Right atrium auricular region (tissue), 2 donors: ENCODE measurements around the gene EGLN3. TPM values are rescaled to one million over a fixed set of nuclear protein-coding genes. Genes with fewer than 3 reads are reported as not detected.

Experiments
- DNase-seq: peaks from one replicate; pipeline ENCODE4 v3.0.0-alpha.2; 2019; ENCODE audit warnings: low spot score
- H3K27ac ChIP-seq, 2 donors: fragments of 200-600 bp; sonication (generic); 1 replicate in 1 of 2; 2 replicates in 1 of 2; pipeline ENCODE4 v1.5.1; 2016 to 2019
- H3K27me3 ChIP-seq, 2 donors: fragments of 200-600 bp; sonication (generic); one replicate each; pipeline versions ENCODE4 v1.5.1 to v1.6.0; 2017 to 2019
- H3K36me3 ChIP-seq: fragments of 200-600 bp; sonication (generic); one replicate; pipeline ENCODE4 v1.5.1; 2016
- H3K4me1 ChIP-seq, 2 donors: fragments of 200-600 bp; sonication (generic); one replicate each; pipeline versions ENCODE4 v1.5.1 to v1.6.0; 2017 to 2019
- H3K4me3 ChIP-seq, 2 donors: fragments of 200-600 bp; sonication (generic); 1 replicate in 1 of 2; 2 replicates in 1 of 2; pipeline ENCODE4 v1.5.1; 2017 to 2019; ENCODE audit warnings: mild to moderate bottlenecking in 1 of 2, moderate library complexity in 1 of 2
- H3K9me3 ChIP-seq, 2 donors: fragments of 200-600 bp; sonication (generic); one replicate each; pipeline ENCODE4 v1.5.1; 2019
- CTCF ChIP-seq, 2 donors: fragments of 200-600 bp; sonication (generic); IDR thresholded peaks; one replicate each; pipeline ENCODE4 v1.5.1; 2019; ENCODE audit warnings: antibody characterized with exemption in 2 of 2
- total RNA-seq, 2 donors: library from RNA; depleted of rRNA; stranded (reverse); fragments of >200 nt; gene quantifications; one replicate each; pipeline ENCODE4 v1.1.0, GENCODE V29; 2016

EGLN3 gene
- total RNA-seq, 2 donors from 2014 or later, result 35.5 to 122 TPM

DNA sequence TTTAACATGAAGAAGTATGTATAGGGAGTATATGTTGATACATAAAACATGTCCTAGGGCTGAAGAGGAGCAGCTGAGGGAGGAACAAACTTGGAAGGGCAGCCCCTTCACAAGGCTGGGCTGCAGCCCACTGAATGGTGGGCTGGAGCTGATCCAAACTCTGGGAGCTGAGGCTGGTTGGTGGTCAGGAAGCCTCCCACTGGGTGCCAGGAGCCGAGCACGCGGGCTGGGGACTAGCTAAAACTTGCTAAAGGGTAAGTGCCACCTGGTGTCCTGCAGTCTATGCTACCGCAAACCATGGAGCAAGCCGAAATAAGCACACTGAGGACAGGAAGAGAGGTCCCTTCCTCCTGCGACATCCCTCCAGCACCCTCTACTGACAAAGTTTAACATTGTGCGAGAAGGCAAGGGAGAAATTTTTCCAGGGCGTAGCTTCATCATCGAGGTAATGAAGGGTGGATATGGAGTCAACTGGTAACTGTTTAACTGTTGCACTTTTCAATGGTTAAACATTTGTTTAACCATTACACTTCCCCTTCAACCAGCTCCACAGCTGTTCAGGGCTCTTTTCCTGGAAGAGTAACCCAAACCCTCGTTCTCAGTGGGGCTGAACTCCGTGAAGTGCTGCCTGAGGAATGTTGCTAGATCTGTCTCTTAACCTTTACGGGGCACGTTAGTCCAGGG lies 42.2 kb downstream of the EGLN3 start:
- Histone ChIP-seq H3K4me1 (no peaks in the 10 kb centered on the region), H3K27ac (no peak overlapping the region), H3K27me3 (no peaks in the 10 kb centered on the region), H3K4me3 (no peak overlapping the region), H3K9me3 (no peaks in the 10 kb centered on the region), H3K36me3 (no peaks in the 10 kb centered on the region)
- no peak for TF ChIP-seq CTCF (IDR thresholded peaks at IDR 0.05)
- no peak for DNase-seq

DNA sequence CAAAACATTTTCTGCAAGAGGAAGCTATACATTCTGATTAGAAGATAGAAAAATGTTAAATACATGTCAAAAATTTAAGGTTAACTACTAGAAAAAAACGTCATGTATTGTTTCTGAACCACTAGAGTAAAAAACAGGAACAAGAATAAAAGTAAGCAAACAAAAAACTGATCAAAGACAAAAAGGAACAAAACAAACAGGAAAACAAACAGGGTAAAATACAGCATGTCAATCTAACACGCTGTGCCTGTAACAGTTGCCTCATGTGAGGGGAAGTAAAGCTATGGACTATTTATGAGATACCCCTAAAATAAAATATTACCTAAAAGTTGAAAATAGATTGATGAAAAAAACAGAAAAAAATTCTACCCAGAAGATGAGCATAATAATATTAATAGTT lies 43.9 kb downstream of the EGLN3 start:
- no peaks in the 10 kb centered on the region for H3K9me3 ChIP-seq
- no peaks in the 10 kb centered on the region for H3K4me1 ChIP-seq
- no peak for TF ChIP-seq CTCF (IDR thresholded peaks at IDR 0.05)
- H3K4me3 ChIP-seq, result no peak overlapping the region
- H3K36me3 ChIP-seq, result no peaks in the 10 kb centered on the region
- no peak for DNase-seq
- H3K27me3 ChIP-seq, result no peaks in the 10 kb centered on the region
- H3K27ac ChIP-seq, result no peak overlapping the region

DNA sequence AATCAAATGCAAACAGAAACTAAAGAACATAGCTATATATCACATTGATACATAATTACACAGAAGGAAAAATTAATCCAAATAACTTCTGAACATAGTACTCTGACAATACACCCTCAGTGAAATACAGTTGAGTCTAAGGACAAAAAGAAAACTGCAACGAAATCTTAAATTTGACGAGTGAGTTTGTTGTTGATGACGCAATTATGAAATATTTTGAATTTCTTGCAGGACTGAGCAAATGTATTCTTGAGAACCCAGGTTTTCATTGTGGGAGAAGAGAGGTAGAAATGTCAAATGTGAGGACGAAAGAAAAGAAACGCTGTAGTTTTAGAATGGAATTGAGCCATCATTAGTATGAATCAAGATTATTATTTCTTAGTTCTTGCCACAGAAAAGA lies 46.3 kb downstream of the EGLN3 start:
- H3K36me3 ChIP-seq, result no peaks in the 10 kb centered on the region
- H3K27ac ChIP-seq, result no peak overlapping the region
- H3K4me1 ChIP-seq, result no peaks in the 10 kb centered on the region
- H3K27me3 ChIP-seq, result no peaks in the 10 kb centered on the region
- TF ChIP-seq CTCF (IDR thresholded peaks at IDR 0.05), result no peak
- H3K4me3 ChIP-seq, result no peak overlapping the region
- no peaks in the 10 kb centered on the region for H3K9me3 ChIP-seq
- no peak for DNase-seq

DNA sequence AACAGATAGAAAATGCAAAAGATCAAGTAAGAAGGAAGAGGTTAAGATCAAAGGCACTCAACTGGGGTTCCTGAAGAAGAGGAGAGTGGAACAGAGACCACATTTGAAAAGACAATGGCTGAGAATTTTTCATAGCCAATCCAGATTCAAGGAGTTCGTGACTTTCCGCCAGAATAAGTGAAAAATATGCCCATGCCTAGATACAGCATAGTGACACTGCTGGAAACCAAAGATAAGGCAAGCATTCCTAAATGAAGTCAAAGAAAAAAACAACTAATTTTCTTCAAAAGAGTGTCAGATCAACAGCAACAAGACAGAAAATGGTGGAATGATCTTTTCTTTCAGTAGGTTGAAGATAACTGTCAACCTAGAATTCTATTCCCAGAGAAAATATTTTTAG lies 47.5 kb downstream of the EGLN3 start:
- no peaks in the 10 kb centered on the region for H3K9me3 ChIP-seq
- H3K4me3 ChIP-seq, result no peak overlapping the region
- H3K36me3 ChIP-seq, result no peaks in the 10 kb centered on the region
- no peak for DNase-seq
- no peak for TF ChIP-seq CTCF (IDR thresholded peaks at IDR 0.05)
- H3K27ac ChIP-seq, result no peak overlapping the region
- H3K4me1 ChIP-seq, result no peaks in the 10 kb centered on the region
- H3K27me3 ChIP-seq, result no peaks in the 10 kb centered on the region

GRCh38 chr14:33902363-33902762 lies 48.5 kb downstream of the EGLN3 start:
- no peaks in the 10 kb centered on the region for H3K27me3 ChIP-seq
- no peak for TF ChIP-seq CTCF (IDR thresholded peaks at IDR 0.05)
- no peaks in the 10 kb centered on the region for H3K36me3 ChIP-seq
- H3K27ac ChIP-seq, result no peak overlapping the region
- H3K4me3 ChIP-seq, result no peak overlapping the region
- DNase-seq, result no peak
- H3K4me1 ChIP-seq, result no peaks in the 10 kb centered on the region
- H3K9me3 ChIP-seq, result no peaks in the 10 kb centered on the region
